Measurements from ENCODE around the gene TACC3.

Gene TACC3

GRCh38 chr4:1753294-1753696, 32.0 kb downstream of the TACC3 start:
- TF ChIP-seq CTCF (IDR thresholded peaks at IDR 0.05; ENCODE audit: control insufficient read depth, insufficient read depth, low read depth, low read length, missing control alignments): no peak

GRCh38 chr4:1753697-1754311, 32.5 kb downstream of the TACC3 start:
- no peak for DNase-seq (ENCODE audit: low read depth)
- TF ChIP-seq CTCF (IDR thresholded peaks at IDR 0.05; ENCODE audit: control insufficient read depth, insufficient read depth, low read depth, low read length, missing control alignments): no peak
- no peak overlapping the region for H3K4me3 ChIP-seq (ENCODE audit: control insufficient read depth, low read depth, low read length)

More at GRCh38 chr4:1753294-1753696, 32.0 kb downstream of the TACC3 start:
- H3K4me3 ChIP-seq (ENCODE audit: control insufficient read depth, low read depth, low read length): no peak overlapping the region
- DNase-seq (ENCODE audit: low read depth): no peak

GRCh38 chr4:1754336-1754735, 33.0 kb downstream of the TACC3 start:
- DNase-seq (ENCODE audit: low read depth): no peak
- no peak overlapping the region for H3K4me3 ChIP-seq (ENCODE audit: control insufficient read depth, low read depth, low read length)
- no peak for TF ChIP-seq CTCF (IDR thresholded peaks at IDR 0.05; ENCODE audit: control insufficient read depth, insufficient read depth, low read depth, low read length, missing control alignments)

GRCh38 chr4:1755297-1755696, 34.0 kb downstream of the TACC3 start:
- no peak for DNase-seq (ENCODE audit: low read depth)
- no peak for TF ChIP-seq CTCF (IDR thresholded peaks at IDR 0.05; ENCODE audit: control insufficient read depth, insufficient read depth, low read depth, low read length, missing control alignments)
- H3K4me3 ChIP-seq (ENCODE audit: control insufficient read depth, low read depth, low read length): no peak overlapping the region

GRCh38 chr4:1756079-1756478, 34.8 kb downstream of the TACC3 start:
- DNase-seq (ENCODE audit: low read depth): no peak
- no peak overlapping the region for H3K4me3 ChIP-seq (ENCODE audit: control insufficient read depth, low read depth, low read length)
- TF ChIP-seq CTCF (IDR thresholded peaks at IDR 0.05; ENCODE audit: control insufficient read depth, insufficient read depth, low read depth, low read length, missing control alignments): no peak

- no peak for TF ChIP-seq CTCF (IDR thresholded peaks at IDR 0.05; ENCODE audit: control insufficient read depth, insufficient read depth, low read depth, low read length, missing control alignments)
- no peak for DNase-seq (ENCODE audit: low read depth)
- H3K4me3 ChIP-seq (ENCODE audit: control insufficient read depth, low read depth, low read length): no peak overlapping the region
Measured at GRCh38 chr4:1756893-1757779, 35.8 kb downstream of the TACC3 start.

Measured in AG09309 (cell line).